Measurements from ENCODE around the gene RPL39.
"Not testable (repeated sequence)": the region's sequence is repeated elsewhere in the genome, so short reads cannot be mapped to it uniquely, and the experiment has no call there.

RPL39 gene

GRCh38 chrX:119784747-119785446, 6.5 kb downstream of the RPL39 start:
- Histone ChIP-seq H3K9me3 (ENCODE audit: control extremely low read depth in 1 of 5, control insufficient read depth in 4 of 5, insufficient read depth in 2 of 5, low read depth in 1 of 5, low read length in 4 of 5) (no peaks in the 10 kb centered on the region), H3K4me3 (ENCODE audit: control insufficient read depth in 1 of 7, extremely low read depth in 1 of 7, insufficient read depth in 4 of 7, low read depth in 2 of 7, low read length in 6 of 7) (no peak overlapping the region), H3K36me3 (ENCODE audit: control insufficient read depth in 4 of 4, insufficient read depth in 4 of 4, low read length in 3 of 4) (peaks cover 2 to 55% (median 21%) of the 10 kb centered on the region in 4 experiments), H3K27me3 (replicated peaks in 2 of 5; ENCODE audit: control insufficient read depth in 4 of 5, insufficient read depth in 5 of 5, low read length in 4 of 5) (peaks cover 0 to 2% (median 0%) of the 10 kb centered on the region in 5 experiments), H3K27ac (ENCODE audit: insufficient read depth in 1 of 2, low read depth in 1 of 2, low read length in 2 of 2, poor library complexity in 1 of 2, severe bottlenecking in 2 of 2) (no peak overlapping the region), H3K4me1 (ENCODE audit: control extremely low read depth in 1 of 4, control insufficient read depth in 4 of 4, insufficient read depth in 4 of 4, low read length in 3 of 4) (peaks cover 0 to 24% (median 19%) of the 10 kb centered on the region in 4 experiments)
- 95% methylated on average over 6 of the region's 14 CpGs for WGBS (ENCODE audit: insufficient coverage)
- DNase-seq: peak; percentile 50 to 74 (median 71)
- CTCF ChIA-PET: interaction anchor here (0.8 to 1.2 kb wide), 7 partner anchors 9 to 268 kb away, joined by 3 to 5 read pairs (median 4); partner anchors contain the start of gene SOWAHD
- POLR2A ChIA-PET: interaction anchor here (1.0 to 1.1 kb wide), 2 partner anchors 97 to 166 kb away, joined by 3 read pairs; no protein-coding TSS in a partner anchor

GRCh38 chrX:119783026-119783425, 8.4 kb downstream of the RPL39 start:
- DNase-seq: no peak
- CTCF ChIA-PET: interaction anchor here (1.1 kb wide), 1 partner anchor 300 kb away, joined by 3 read pairs; no protein-coding TSS in a partner anchor
- Histone ChIP-seq H3K9me3 (ENCODE audit: control extremely low read depth in 1 of 5, control insufficient read depth in 4 of 5, insufficient read depth in 2 of 5, low read depth in 1 of 5, low read length in 4 of 5) (no peaks in the 10 kb centered on the region), H3K36me3 (ENCODE audit: control insufficient read depth in 4 of 4, insufficient read depth in 4 of 4, low read length in 3 of 4) (peaks cover 2 to 44% (median 14%) of the 10 kb centered on the region in 4 experiments), H3K27ac (ENCODE audit: insufficient read depth in 1 of 2, low read depth in 1 of 2, low read length in 2 of 2, poor library complexity in 1 of 2, severe bottlenecking in 2 of 2) (no peak overlapping the region), H3K4me1 (ENCODE audit: control extremely low read depth in 1 of 4, control insufficient read depth in 4 of 4, insufficient read depth in 4 of 4, low read length in 3 of 4) (peaks cover 0 to 9% (median 4%) of the 10 kb centered on the region in 4 experiments), H3K4me3 (ENCODE audit: control insufficient read depth in 1 of 7, extremely low read depth in 1 of 7, insufficient read depth in 4 of 7, low read depth in 2 of 7, low read length in 6 of 7) (no peak overlapping the region), H3K27me3 (replicated peaks in 2 of 5; ENCODE audit: control insufficient read depth in 4 of 5, insufficient read depth in 5 of 5, low read length in 4 of 5) (peaks cover 0 to 2% (median 0%) of the 10 kb centered on the region in 5 experiments)
- POLR2A ChIA-PET: interaction anchor here (0.6 kb wide), 1 partner anchor 319 kb away, joined by 4 read pairs; no protein-coding TSS in a partner anchor
- WGBS (ENCODE audit: insufficient coverage): 89% methylated on average over 5 of the region's 5 CpGs

- Histone ChIP-seq H3K27ac (ENCODE audit: insufficient read depth in 1 of 2, low read depth in 1 of 2, low read length in 2 of 2, poor library complexity in 1 of 2, severe bottlenecking in 2 of 2) (no peak overlapping the region), H3K36me3 (ENCODE audit: control insufficient read depth in 4 of 4, insufficient read depth in 4 of 4, low read length in 3 of 4) (peaks cover 0 to 19% (median 7%) of the 10 kb centered on the region in 4 experiments), H3K9me3 (ENCODE audit: control extremely low read depth in 1 of 5, control insufficient read depth in 4 of 5, insufficient read depth in 2 of 5, low read depth in 1 of 5, low read length in 4 of 5) (no peaks in the 10 kb centered on the region), H3K4me3 (ENCODE audit: control insufficient read depth in 1 of 7, extremely low read depth in 1 of 7, insufficient read depth in 4 of 7, low read depth in 2 of 7, low read length in 6 of 7) (no peak overlapping the region), H3K27me3 (replicated peaks in 2 of 5; ENCODE audit: control insufficient read depth in 4 of 5, insufficient read depth in 5 of 5, low read length in 4 of 5) (peaks cover 0 to 2% (median 0%) of the 10 kb centered on the region in 5 experiments), H3K4me1 (ENCODE audit: control extremely low read depth in 1 of 4, control insufficient read depth in 4 of 4, insufficient read depth in 4 of 4, low read length in 3 of 4) (peaks cover 0 to 4% (median 0%) of the 10 kb centered on the region in 4 experiments)
- no peak for DNase-seq
- WGBS (ENCODE audit: insufficient coverage): 89% methylated on average over 3 of the region's 5 CpGs
- POLR2A ChIA-PET: no interaction called here
- CTCF ChIA-PET: interaction anchor here (1.2 kb wide), 1 partner anchor 160 kb away, joined by 3 read pairs; no protein-coding TSS in a partner anchor
These were observed 12.6 kb downstream of the RPL39 start for GRCh38 chrX:119778829-119779228.

GRCh38 chrX:119775517-119776238, 15.8 kb downstream of the RPL39 start:
- Histone ChIP-seq H3K27ac (ENCODE audit: insufficient read depth in 1 of 2, low read depth in 1 of 2, low read length in 2 of 2, poor library complexity in 1 of 2, severe bottlenecking in 2 of 2) (no peak overlapping the region), H3K36me3 (ENCODE audit: control insufficient read depth in 4 of 4, insufficient read depth in 4 of 4, low read length in 3 of 4) (peaks cover 0 to 4% (median 1%) of the 10 kb centered on the region in 4 experiments), H3K4me1 (ENCODE audit: control extremely low read depth in 1 of 4, control insufficient read depth in 4 of 4, insufficient read depth in 4 of 4, low read length in 3 of 4) (peaks cover 0 to 4% (median 0%) of the 10 kb centered on the region in 4 experiments), H3K9me3 (ENCODE audit: control extremely low read depth in 1 of 5, control insufficient read depth in 4 of 5, insufficient read depth in 2 of 5, low read depth in 1 of 5, low read length in 4 of 5) (no peaks in the 10 kb centered on the region), H3K4me3 (ENCODE audit: control insufficient read depth in 1 of 7, extremely low read depth in 1 of 7, insufficient read depth in 4 of 7, low read depth in 2 of 7, low read length in 6 of 7) (no peak overlapping the region), H3K27me3 (replicated peaks in 2 of 5; ENCODE audit: control insufficient read depth in 4 of 5, insufficient read depth in 5 of 5, low read length in 4 of 5) (no peaks in the 10 kb centered on the region)
- 87% methylated on average over 14 of the region's 15 CpGs for WGBS (ENCODE audit: insufficient coverage)
- DNase-seq: no peak
- CTCF ChIA-PET: interaction anchor here (1.2 to 1.3 kb wide), 2 partner anchors 9 to 260 kb away, joined by 3 to 4 read pairs; no protein-coding TSS in a partner anchor
- POLR2A ChIA-PET: no interaction called here

GRCh38 chrX:119769388-119769787, 22.0 kb downstream of the RPL39 start:
- POLR2A ChIA-PET: interaction anchor here (0.6 kb wide), 1 partner anchor 76 kb away, joined by 3 read pairs; no protein-coding TSS in a partner anchor
- not testable (repeated sequence) for H3K9me3 ChIP-seq (ENCODE audit: control extremely low read depth in 1 of 5, control insufficient read depth in 4 of 5, insufficient read depth in 2 of 5, low read depth in 1 of 5, low read length in 4 of 5); H3K27me3 ChIP-seq (replicated peaks in 2 of 5; ENCODE audit: control insufficient read depth in 4 of 5, insufficient read depth in 5 of 5, low read length in 4 of 5); H3K36me3 ChIP-seq (ENCODE audit: control insufficient read depth in 4 of 4, insufficient read depth in 4 of 4, low read length in 3 of 4); H3K27ac ChIP-seq (ENCODE audit: insufficient read depth in 1 of 2, low read depth in 1 of 2, low read length in 2 of 2, poor library complexity in 1 of 2, severe bottlenecking in 2 of 2); H3K4me3 ChIP-seq (ENCODE audit: control insufficient read depth in 1 of 7, extremely low read depth in 1 of 7, insufficient read depth in 4 of 7, low read depth in 2 of 7, low read length in 6 of 7); H3K4me1 ChIP-seq (ENCODE audit: control extremely low read depth in 1 of 4, control insufficient read depth in 4 of 4, insufficient read depth in 4 of 4, low read length in 3 of 4); DNase-seq
- 90% methylated on average over 1 of the region's 3 CpGs for WGBS (ENCODE audit: insufficient coverage)
- CTCF ChIA-PET: interaction anchor here (0.6 to 1.8 kb wide), 3 partner anchors 16 to 324 kb away, joined by 3 read pairs; no protein-coding TSS in a partner anchor

- H3K27me3 ChIP-seq (replicated peaks in 2 of 5; ENCODE audit: control insufficient read depth in 4 of 5, insufficient read depth in 5 of 5, low read length in 4 of 5); H3K36me3 ChIP-seq (ENCODE audit: control insufficient read depth in 4 of 4, insufficient read depth in 4 of 4, low read length in 3 of 4); H3K9me3 ChIP-seq (ENCODE audit: control extremely low read depth in 1 of 5, control insufficient read depth in 4 of 5, insufficient read depth in 2 of 5, low read depth in 1 of 5, low read length in 4 of 5); DNase-seq; POLR2A ChIA-PET; H3K4me3 ChIP-seq (ENCODE audit: control insufficient read depth in 1 of 7, extremely low read depth in 1 of 7, insufficient read depth in 4 of 7, low read depth in 2 of 7, low read length in 6 of 7); H3K27ac ChIP-seq (ENCODE audit: insufficient read depth in 1 of 2, low read depth in 1 of 2, low read length in 2 of 2, poor library complexity in 1 of 2, severe bottlenecking in 2 of 2): not testable (repeated sequence)
- peaks cover 0 to 11% (median 2%) of the 10 kb centered on the region in 4 experiments for H3K4me1 ChIP-seq (ENCODE audit: control extremely low read depth in 1 of 4, control insufficient read depth in 4 of 4, insufficient read depth in 4 of 4, low read length in 3 of 4)
- CTCF ChIA-PET: interaction anchor here (1.8 kb wide), 1 partner anchor 16 kb away, joined by 3 read pairs; no protein-coding TSS in a partner anchor
- WGBS (ENCODE audit: insufficient coverage): 98% methylated on average over 5 of the region's 11 CpGs
These were observed 23.0 kb downstream of the RPL39 start for GRCh38 chrX:119768436-119768835.

All from common myeloid progenitor, CD34-positive (primary cell).